ENCODE results near the gene TMEM154. TPM values are rescaled to one million over a fixed set of nuclear protein-coding genes. Genes with fewer than 3 reads are reported as not detected.

The TMEM154 gene
- total and polyA plus RNA-seq, 3 donors from 2014 or later = 0.56 to 0.63 (median 0.57) TPM

- no peaks in the 10 kb centered on the region for H3K27me3 ChIP-seq
- H3K4me3 ChIP-seq = no peak overlapping the region
- DNase-seq = no peak
- H3K27ac ChIP-seq = no peak overlapping the region
- WGBS, 2 donors = 76 to 89% methylated on average over 5 of the region's 5 CpGs
- no peaks in the 10 kb centered on the region for H3K36me3 ChIP-seq (ENCODE audit: low read depth, missing control alignments)
- intact Hi-C loops (cut with DNase I; ENCODE audit: low total_unique reads) = no loop called here
- H3K9me3 ChIP-seq = no peaks in the 10 kb centered on the region
- TF ChIP-seq CTCF (IDR thresholded peaks at IDR 0.05) (no peak), POLR2A (IDR thresholded peaks at IDR 0.05) (no peak)
- no peaks in the 10 kb centered on the region for H3K4me1 ChIP-seq
Observed at GRCh38 chr4:152707632-152708031, 27.8 kb upstream of the TMEM154 start.

DNA sequence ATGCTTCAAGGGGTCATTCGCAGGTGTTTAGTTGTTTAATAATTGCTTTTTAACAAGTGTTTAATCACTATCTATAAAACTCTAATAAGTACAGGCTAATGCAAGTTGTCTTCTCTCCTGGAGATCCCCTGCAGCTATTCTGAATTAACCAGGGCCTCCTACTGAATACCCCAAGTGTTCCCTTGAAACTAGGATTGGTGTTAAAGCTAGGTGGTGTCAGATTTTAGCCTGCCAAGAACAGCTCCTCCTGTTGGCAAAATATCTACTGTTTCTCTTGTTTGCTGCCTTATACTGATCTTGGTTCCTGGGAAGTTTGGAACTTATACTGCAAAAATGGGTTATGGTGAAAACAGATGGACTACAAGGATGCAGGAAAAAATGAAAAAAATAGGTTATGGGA, 26.1 kb upstream of the TMEM154 start:
- WGBS, 2 donors = 47 to 54% methylated on average over 1 of the region's 1 CpG
- no peaks in the 10 kb centered on the region for H3K36me3 ChIP-seq (ENCODE audit: low read depth, missing control alignments)
- H3K27me3 ChIP-seq = no peaks in the 10 kb centered on the region
- no peak overlapping the region for H3K4me3 ChIP-seq
- DNase-seq = no peak
- no peaks in the 10 kb centered on the region for H3K9me3 ChIP-seq
- H3K4me1 ChIP-seq = no peaks in the 10 kb centered on the region
- no peak overlapping the region for H3K27ac ChIP-seq
- intact Hi-C loops (cut with DNase I; ENCODE audit: low total_unique reads) = no loop called here
- TF ChIP-seq CTCF (IDR thresholded peaks at IDR 0.05) (no peak), POLR2A (IDR thresholded peaks at IDR 0.05) (no peak)

DNA sequence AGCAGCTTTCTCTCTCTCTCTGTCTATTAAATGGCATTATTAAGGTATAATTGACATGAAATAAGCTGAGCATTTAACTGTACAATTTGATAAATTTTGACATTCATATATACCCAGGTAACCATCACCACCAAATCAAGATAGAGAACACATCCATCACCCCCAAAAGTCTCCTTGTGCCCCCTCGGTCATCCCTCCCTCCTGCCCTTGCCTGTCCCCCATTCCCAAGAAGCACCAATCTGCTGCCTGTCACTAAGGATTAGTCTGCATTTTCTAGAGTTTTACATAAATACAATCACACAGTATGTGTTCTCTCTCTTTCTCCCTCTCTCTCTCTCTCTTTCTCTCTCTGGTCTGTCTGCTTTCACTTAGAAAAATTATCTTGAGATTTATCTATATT, 25.0 kb upstream of the TMEM154 start:
- no peak overlapping the region for H3K27ac ChIP-seq
- no peaks in the 10 kb centered on the region for H3K4me1 ChIP-seq
- intact Hi-C loops (cut with DNase I; ENCODE audit: low total_unique reads) = no loop called here
- 91 to 92% methylated on average over 1 of the region's 1 CpG for WGBS, 2 donors
- H3K9me3 ChIP-seq = no peaks in the 10 kb centered on the region
- H3K4me3 ChIP-seq = no peak overlapping the region
- H3K36me3 ChIP-seq (ENCODE audit: low read depth, missing control alignments) = no peaks in the 10 kb centered on the region
- H3K27me3 ChIP-seq = no peaks in the 10 kb centered on the region
- TF ChIP-seq POLR2A (IDR thresholded peaks at IDR 0.05) (no peak), CTCF (IDR thresholded peaks at IDR 0.05) (no peak)
- no peak for DNase-seq

GRCh38 chr4:152700151-152700550, 20.4 kb upstream of the TMEM154 start:
- no peak overlapping the region for H3K4me3 ChIP-seq
- DNase-seq = peak; percentile 79
- TF ChIP-seq POLR2A (IDR thresholded peaks at IDR 0.05) = no peak
- TF ChIP-seq CTCF (IDR thresholded peaks at IDR 0.05) = no peak
- intact Hi-C loops (cut with DNase I; ENCODE audit: low total_unique reads) = no loop called here
- WGBS, 2 donors = 57 to 100% methylated on average over 1 of the region's 1 CpG
- H3K27ac ChIP-seq = no peak overlapping the region
- no peaks in the 10 kb centered on the region for H3K9me3 ChIP-seq
- no peaks in the 10 kb centered on the region for H3K27me3 ChIP-seq
- H3K4me1 ChIP-seq = no peaks in the 10 kb centered on the region
- H3K36me3 ChIP-seq (ENCODE audit: low read depth, missing control alignments) = no peaks in the 10 kb centered on the region

DNA sequence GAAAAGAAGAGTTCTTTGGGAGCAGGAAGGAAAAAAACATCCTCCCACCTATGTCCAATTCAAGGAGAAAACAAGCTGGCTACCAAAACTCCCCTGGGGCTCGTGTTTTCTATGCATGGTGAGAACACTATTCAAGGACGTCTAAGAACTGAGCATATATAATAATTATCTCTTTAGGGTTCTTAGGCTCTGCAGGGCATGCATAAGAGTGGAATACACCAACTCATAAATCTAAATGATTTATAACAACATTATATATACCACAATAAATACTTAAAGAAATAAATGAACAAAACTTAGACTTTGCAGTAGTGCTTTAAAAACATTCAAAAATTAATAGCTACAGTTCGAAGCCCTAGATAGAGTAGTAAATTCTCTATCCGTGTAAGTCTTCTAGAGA, 19.5 kb upstream of the TMEM154 start:
- H3K36me3 ChIP-seq (ENCODE audit: low read depth, missing control alignments) = no peaks in the 10 kb centered on the region
- H3K4me3 ChIP-seq = no peak overlapping the region
- no peaks in the 10 kb centered on the region for H3K9me3 ChIP-seq
- H3K27ac ChIP-seq = no peak overlapping the region
- DNase-seq = no peak
- H3K27me3 ChIP-seq = no peaks in the 10 kb centered on the region
- no peaks in the 10 kb centered on the region for H3K4me1 ChIP-seq
- no peak for TF ChIP-seq CTCF (IDR thresholded peaks at IDR 0.05)
- TF ChIP-seq POLR2A (IDR thresholded peaks at IDR 0.05) = no peak
- intact Hi-C loops (cut with DNase I; ENCODE audit: low total_unique reads) = no loop called here
- 63 to 64% methylated on average over 4 of the region's 4 CpGs for WGBS, 2 donors
